Fibroblast of villous mesenchyme (primary cell): ENCODE data around the gene DDX3Y. TPM values are rescaled to one million over a fixed set of nuclear protein-coding genes. Genes with fewer than 3 reads are reported as not detected.

Experiments used
- DNase-seq: peaks from one replicate; pipeline ENCODE4 v3.0.0-alpha.2; 2010; ENCODE audit warnings: low read depth
- H3K4me3 ChIP-seq: 2 replicates; pipeline ENCODE4 v1.5.1; 2011; ENCODE audit warnings: low read depth, mild to moderate bottlenecking, low read length
- total RNA-seq: library from RNA; depleted of rRNA; stranded (reverse); fragments of >200 nt; gene quantifications from 2 replicates; pipeline ENCODE4 v1.2.3, GENCODE V29; 2012
- TF ChIP-seq, protein P1 (sequence below): IDR thresholded peaks from 2 replicates; pipeline ENCODE4 v1.5.1; 2012; ENCODE audit warnings: low read depth, mild to moderate bottlenecking, low read length; ENCODE audit not compliant: insufficient read depth

DDX3Y gene
- 4.3 TPM in 1 of 2 replicates, not detected in the other for total RNA-seq

DNA sequence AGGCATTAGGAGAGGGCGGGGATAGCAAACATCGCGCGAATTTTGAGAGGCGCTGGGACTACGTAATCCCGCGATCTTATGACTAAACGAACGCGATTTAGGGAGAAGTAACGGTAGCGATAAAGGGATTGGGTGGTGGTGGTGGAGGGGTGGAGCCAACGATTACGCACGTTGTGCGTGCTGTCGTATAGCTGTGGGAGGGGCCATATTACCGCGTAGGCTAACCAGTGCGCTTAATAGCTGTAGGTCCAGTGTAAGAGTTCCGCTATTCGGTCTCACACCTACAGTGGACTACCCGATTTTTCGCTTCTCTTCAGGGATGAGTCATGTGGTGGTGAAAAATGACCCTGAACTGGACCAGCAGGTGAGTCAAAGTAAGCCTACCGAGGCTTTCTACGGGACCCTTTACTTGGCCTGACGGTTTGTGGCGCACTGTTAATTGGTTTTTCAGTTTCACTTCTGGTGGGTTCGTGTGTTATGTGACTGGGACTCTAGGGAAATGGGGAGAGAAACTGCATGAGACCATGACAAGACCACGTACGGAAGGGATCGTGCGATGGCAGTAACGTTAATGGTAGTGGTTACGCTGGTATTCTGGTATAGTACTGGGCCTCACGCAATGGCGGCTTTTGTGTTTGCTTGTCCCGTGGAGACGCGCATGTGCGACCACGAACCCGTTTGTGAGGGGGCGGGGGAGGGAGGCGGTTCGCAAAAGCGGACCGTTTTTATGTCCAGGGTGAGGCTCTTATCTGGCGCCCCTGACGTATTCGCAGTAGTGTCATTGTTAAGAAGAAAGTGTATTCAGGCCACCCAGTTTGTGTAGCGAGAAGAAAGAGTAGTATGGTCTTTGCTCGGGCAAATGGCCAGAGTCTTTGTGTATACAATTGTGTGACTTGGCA, at the start of gene DDX3Y:
DDX3Y (plus strand) TSS at position 251 of the 899 bp plus-strand sequence; CDS start at position 320, 69 bp downstream.
- DNase-seq, result peak; percentile 94
- peak within 1 kb of the TSS; percentile 83 for H3K4me3 ChIP-seq

DNA sequence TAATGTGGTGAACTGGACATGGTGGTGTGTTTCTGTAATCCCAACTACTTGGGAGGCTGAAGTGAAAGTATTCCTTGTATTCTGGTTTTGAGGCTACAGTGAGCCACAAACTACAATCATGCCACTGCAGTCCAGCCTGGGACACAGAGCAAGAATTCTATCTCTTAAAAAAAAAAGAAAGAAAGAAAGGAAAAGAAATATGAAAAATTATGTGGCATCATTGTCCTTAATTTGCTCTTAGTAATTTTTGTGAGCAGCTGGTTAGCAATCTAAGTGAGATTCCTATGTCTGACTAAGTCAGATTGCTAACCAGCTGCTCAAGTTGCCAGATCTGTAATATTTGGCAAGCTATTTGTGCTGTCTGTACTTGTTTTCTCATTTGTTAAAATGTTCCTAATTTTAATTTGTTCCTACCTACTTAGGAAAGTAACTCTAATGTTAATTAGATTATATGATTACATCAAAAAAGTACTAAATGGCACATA, 48.8 kb upstream of the DDX3Y start:
- TF ChIP-seq, protein P1, sequence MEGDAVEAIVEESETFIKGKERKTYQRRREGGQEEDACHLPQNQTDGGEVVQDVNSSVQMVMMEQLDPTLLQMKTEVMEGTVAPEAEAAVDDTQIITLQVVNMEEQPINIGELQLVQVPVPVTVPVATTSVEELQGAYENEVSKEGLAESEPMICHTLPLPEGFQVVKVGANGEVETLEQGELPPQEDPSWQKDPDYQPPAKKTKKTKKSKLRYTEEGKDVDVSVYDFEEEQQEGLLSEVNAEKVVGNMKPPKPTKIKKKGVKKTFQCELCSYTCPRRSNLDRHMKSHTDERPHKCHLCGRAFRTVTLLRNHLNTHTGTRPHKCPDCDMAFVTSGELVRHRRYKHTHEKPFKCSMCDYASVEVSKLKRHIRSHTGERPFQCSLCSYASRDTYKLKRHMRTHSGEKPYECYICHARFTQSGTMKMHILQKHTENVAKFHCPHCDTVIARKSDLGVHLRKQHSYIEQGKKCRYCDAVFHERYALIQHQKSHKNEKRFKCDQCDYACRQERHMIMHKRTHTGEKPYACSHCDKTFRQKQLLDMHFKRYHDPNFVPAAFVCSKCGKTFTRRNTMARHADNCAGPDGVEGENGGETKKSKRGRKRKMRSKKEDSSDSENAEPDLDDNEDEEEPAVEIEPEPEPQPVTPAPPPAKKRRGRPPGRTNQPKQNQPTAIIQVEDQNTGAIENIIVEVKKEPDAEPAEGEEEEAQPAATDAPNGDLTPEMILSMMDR, result no peak
- DNase-seq, result no peak
- H3K4me3 ChIP-seq, result no peak overlapping the region

More for the DNA sequence above, at the start of gene DDX3Y:
- TF ChIP-seq, protein P1, result no peak

DNA sequence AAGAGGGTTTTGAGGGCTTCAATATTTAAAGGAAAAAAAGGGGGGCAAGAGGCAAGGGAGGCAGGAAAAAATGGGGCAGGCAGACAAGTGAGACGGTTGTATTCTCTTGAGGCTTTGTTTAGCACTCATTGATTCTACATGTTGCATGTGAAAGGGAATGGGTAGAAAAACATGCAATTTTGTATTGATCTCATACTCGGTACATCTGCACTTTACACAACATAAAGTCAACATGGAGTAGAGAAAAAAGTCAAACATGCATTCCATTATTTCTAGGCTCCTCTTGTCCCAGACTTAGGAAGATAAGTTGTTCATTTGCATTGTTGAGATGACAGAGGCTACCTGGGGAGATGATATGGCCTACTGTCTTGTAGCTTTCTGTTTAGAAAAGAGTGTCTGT, 36.7 kb upstream of the DDX3Y start:
- TF ChIP-seq, protein P1, result no peak
- no peak for DNase-seq
- no peak overlapping the region for H3K4me3 ChIP-seq

DNA sequence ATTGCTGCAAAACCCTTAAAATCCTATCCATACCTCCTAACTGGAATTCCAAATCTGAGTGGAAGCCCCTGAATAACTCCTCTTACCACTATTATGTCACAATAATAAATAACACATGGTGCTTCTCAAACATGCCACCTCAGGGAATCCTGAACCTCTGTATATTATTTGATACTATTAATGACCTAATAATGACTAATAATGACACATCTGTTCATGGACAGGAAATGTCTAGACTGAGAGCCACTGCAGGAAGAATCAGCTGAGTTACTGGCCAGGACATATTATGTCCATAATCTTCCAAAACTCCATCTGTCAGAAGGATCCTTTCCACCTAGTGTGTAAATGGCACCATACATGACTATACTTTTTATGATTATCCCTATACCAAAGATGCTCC, 7.7 kb upstream of the DDX3Y start:
- H3K4me3 ChIP-seq, result no peak overlapping the region
- no peak for DNase-seq
- TF ChIP-seq, protein P1, result no peak

DNA sequence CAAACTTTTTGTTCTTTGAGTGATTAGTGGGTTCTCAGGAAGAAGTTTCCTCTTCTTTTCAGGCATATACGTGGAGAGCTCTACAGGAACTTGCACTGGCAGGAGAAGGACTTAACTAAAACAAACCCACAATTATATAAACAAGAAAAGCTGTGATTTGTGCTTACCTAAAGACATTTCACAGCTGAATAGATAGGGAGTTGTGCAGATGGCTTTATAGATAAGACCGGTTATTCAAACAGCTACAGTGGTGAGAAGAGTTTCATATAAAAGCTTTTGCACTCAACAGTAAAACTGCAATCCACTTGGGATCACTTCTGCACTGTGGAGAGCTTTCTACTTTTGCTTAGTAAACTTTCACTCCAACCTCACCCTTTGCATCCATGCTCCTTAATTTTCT, 6.1 kb upstream of the DDX3Y start:
- DNase-seq, result peak; percentile 1

DNA sequence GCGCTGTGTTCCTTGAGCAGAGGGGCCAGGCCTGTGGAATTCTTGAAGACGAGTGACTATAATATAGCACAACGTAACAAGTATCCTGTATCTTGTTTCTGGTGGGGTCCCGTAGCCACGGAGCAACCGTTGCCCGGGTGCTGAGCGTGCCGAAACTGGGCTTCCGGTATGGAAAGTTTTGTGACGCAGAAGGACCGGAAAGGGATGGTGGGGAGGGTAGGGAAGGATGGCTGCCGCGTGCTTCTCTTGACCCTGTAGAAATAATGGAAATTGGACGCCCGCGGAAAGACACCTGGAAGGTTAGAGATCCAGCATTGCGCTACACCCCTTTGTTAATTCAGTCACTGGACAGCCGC, 827 bp downstream of the DDX3Y start:
- DNase-seq, result peak; percentile 77
- TF ChIP-seq, protein P1, result no peak
- peak overlapping the region; percentile 83 for H3K4me3 ChIP-seq

More for the DNA sequence above, 6.1 kb upstream of the DDX3Y start:
- TF ChIP-seq, protein P1, result no peak
- H3K4me3 ChIP-seq, result no peak overlapping the region
